GM12872 (cell line): ENCODE measurements around the gene ABLIM3.

Experiments
- CTCF ChIP-seq: IDR thresholded peaks from 3 replicates; pipeline ENCODE4 v1.5.1; 2011; ENCODE audit warnings: low read depth, mild to moderate bottlenecking, low read length, moderate library complexity; ENCODE audit not compliant: insufficient read depth

The ABLIM3 gene

GRCh38 chr5:149240354-149240998, 99.2 kb downstream of the ABLIM3 start:
- no peak for TF ChIP-seq CTCF

- no peak for TF ChIP-seq CTCF
Observed at GRCh38 chr5:149242339-149242738, 101.0 kb downstream of the ABLIM3 start.

- no peak for TF ChIP-seq CTCF
Observed at GRCh38 chr5:149246906-149247305, 105.6 kb downstream of the ABLIM3 start.

GRCh38 chr5:149247726-149248125, 106.4 kb downstream of the ABLIM3 start:
- no peak for TF ChIP-seq CTCF

GRCh38 chr5:149251546-149251945, 110.3 kb downstream of the ABLIM3 start:
- TF ChIP-seq CTCF, result no peak

GRCh38 chr5:149254506-149254905, 113.2 kb downstream of the ABLIM3 start:
- TF ChIP-seq CTCF, result no peak

GRCh38 chr5:149256451-149256850, 115.2 kb downstream of the ABLIM3 start:
- no peak for TF ChIP-seq CTCF
